Measurements from ENCODE around the gene OPN1SW.

Gene OPN1SW, protein sequence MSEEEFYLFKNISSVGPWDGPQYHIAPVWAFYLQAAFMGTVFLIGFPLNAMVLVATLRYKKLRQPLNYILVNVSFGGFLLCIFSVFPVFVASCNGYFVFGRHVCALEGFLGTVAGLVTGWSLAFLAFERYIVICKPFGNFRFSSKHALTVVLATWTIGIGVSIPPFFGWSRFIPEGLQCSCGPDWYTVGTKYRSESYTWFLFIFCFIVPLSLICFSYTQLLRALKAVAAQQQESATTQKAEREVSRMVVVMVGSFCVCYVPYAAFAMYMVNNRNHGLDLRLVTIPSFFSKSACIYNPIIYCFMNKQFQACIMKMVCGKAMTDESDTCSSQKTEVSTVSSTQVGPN

DNA sequence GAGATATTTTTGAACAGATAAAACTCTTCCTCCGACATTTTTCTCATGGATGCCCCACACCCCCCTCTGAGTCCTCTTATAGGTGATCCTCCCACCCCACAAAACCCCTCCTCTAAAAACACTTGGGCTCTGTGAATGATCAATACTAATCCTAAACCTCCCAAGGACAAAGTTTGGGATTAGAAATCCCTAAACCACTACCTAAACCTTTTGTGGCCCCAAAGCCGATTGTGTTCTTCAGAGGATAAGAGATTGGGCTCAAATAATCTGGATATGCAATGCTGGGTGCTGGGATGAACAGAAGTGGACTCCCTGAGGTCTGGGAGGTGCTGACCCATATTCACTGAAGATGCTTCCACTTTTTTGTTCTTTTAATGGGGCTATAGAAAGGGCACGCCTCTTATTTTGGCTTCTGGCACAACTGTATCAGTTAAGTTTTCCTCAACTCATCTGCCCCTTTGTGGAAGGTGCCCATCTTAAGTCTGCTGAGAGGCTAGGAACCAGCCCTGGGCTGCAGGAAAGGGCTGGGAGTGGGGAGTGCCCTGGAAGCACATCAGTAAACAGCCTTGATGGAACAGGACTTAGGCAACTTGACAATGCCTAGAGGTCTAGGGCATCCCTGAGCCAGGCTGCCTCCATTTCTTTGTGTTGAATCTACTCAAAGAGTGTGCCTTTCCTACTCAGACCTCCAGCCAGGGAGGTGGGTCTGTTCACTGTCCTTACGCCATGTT lies at the start of gene OPN1SW:
Gene OPN1SW (minus strand): TSS at position 51 of the 731 bp plus-strand sequence. CDS start 13 bp downstream, at position 38.
- Histone ChIP-seq H3K36me3 (ENCODE audit: insufficient read depth) (no peaks in the 10 kb centered on the region; the same call in 1 of the 2 replicates), H3K4me2 (no peak within 1 kb of the TSS), H4K20me1 (ENCODE audit: insufficient read depth) (no peaks in the 10 kb centered on the region), H3K9ac (no peak within 1 kb of the TSS), H3K27ac (no peak within 1 kb of the TSS), H3K27me3 (ENCODE audit: insufficient read depth, low read depth) (no peaks in the 10 kb centered on the region), H3K4me1 (ENCODE audit: low read depth, poor library complexity, severe bottlenecking) (no peaks in the 10 kb centered on the region), H3K79me2 (ENCODE audit: insufficient read depth, low read depth) (no peaks in the 10 kb centered on the region), H2AFZ (ENCODE audit: low read depth) (no peak within 1 kb of the TSS), H3K4me3 (IDR thresholded peaks at IDR 0.05; ENCODE audit: insufficient read depth, low read depth, low read length) (no peak within 1 kb of the TSS)
- TF ChIP-seq, protein P1, sequence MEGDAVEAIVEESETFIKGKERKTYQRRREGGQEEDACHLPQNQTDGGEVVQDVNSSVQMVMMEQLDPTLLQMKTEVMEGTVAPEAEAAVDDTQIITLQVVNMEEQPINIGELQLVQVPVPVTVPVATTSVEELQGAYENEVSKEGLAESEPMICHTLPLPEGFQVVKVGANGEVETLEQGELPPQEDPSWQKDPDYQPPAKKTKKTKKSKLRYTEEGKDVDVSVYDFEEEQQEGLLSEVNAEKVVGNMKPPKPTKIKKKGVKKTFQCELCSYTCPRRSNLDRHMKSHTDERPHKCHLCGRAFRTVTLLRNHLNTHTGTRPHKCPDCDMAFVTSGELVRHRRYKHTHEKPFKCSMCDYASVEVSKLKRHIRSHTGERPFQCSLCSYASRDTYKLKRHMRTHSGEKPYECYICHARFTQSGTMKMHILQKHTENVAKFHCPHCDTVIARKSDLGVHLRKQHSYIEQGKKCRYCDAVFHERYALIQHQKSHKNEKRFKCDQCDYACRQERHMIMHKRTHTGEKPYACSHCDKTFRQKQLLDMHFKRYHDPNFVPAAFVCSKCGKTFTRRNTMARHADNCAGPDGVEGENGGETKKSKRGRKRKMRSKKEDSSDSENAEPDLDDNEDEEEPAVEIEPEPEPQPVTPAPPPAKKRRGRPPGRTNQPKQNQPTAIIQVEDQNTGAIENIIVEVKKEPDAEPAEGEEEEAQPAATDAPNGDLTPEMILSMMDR (conservative IDR thresholded peaks at IDR 0.05; ENCODE audit: low read depth, low read length) = no peak

DNA sequence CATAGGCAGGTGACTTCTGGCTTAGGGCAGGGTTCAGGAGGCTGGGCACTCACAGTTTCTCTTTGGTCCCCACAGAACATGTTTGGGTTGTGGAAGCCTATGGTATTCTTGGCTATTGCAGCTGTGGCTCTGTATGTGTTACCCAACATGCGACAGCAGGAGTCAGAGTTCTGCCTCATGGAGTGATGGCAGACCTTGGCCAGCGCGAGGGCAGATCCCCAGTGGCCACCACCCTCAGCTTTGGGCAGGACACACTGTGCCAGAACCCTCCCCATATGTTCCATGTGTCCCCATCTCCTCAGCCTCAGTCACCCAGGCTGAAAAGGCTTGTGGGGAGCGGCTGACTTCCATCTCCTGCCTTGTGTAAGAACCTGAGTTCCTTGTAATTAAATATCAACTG lies 46.1 kb upstream of the OPN1SW start:
- H3K79me2 ChIP-seq (ENCODE audit: insufficient read depth, low read depth) = no peaks in the 10 kb centered on the region
- no peak overlapping the region for H3K27ac ChIP-seq
- no peak overlapping the region for H2AFZ ChIP-seq (ENCODE audit: low read depth)
- no peaks in the 10 kb centered on the region for H3K36me3 ChIP-seq (ENCODE audit: insufficient read depth)
- no peaks in the 10 kb centered on the region for H3K4me1 ChIP-seq (ENCODE audit: low read depth, poor library complexity, severe bottlenecking)
- no peaks in the 10 kb centered on the region for H3K27me3 ChIP-seq (ENCODE audit: insufficient read depth, low read depth)
- H4K20me1 ChIP-seq (ENCODE audit: insufficient read depth) = no peaks in the 10 kb centered on the region
- H3K9ac ChIP-seq = no peak overlapping the region
- TF ChIP-seq, protein P1 (conservative IDR thresholded peaks at IDR 0.05; ENCODE audit: low read depth, low read length) = no peak
- no peak overlapping the region for H3K4me3 ChIP-seq (IDR thresholded peaks at IDR 0.05; ENCODE audit: insufficient read depth, low read depth, low read length)
- H3K4me2 ChIP-seq = no peak overlapping the region

DNA sequence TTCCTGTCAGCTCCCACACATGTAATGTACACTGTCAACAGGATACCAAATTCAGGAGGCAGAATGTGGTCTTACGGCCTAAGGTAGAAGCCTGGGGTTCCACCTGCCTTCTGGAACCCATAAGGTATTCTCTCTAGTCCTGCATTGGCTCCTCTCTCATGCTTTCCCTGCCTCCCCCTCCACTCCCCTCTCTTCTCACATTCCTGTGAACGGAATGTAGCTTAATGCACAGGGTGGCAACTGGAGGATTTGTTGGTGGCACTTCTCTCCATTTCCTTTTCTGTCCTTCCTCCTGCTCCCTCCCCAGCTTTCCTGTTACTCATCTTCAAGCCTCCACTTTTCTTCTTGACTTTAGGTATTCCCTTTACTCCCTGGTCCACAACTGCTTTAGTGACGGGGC lies 43.1 kb upstream of the OPN1SW start:
- Histone ChIP-seq H3K79me2 (ENCODE audit: insufficient read depth, low read depth) (no peaks in the 10 kb centered on the region), H3K4me1 (ENCODE audit: low read depth, poor library complexity, severe bottlenecking) (no peaks in the 10 kb centered on the region), H3K4me2 (no peak overlapping the region), H3K36me3 (ENCODE audit: insufficient read depth) (no peaks in the 10 kb centered on the region), H3K4me3 (IDR thresholded peaks at IDR 0.05; ENCODE audit: insufficient read depth, low read depth, low read length) (no peak overlapping the region), H3K27me3 (ENCODE audit: insufficient read depth, low read depth) (no peaks in the 10 kb centered on the region), H2AFZ (ENCODE audit: low read depth) (no peak overlapping the region), H3K27ac (no peak overlapping the region), H4K20me1 (ENCODE audit: insufficient read depth) (no peaks in the 10 kb centered on the region), H3K9ac (no peak overlapping the region)
- TF ChIP-seq, protein P1 (conservative IDR thresholded peaks at IDR 0.05; ENCODE audit: low read depth, low read length) = no peak

DNA sequence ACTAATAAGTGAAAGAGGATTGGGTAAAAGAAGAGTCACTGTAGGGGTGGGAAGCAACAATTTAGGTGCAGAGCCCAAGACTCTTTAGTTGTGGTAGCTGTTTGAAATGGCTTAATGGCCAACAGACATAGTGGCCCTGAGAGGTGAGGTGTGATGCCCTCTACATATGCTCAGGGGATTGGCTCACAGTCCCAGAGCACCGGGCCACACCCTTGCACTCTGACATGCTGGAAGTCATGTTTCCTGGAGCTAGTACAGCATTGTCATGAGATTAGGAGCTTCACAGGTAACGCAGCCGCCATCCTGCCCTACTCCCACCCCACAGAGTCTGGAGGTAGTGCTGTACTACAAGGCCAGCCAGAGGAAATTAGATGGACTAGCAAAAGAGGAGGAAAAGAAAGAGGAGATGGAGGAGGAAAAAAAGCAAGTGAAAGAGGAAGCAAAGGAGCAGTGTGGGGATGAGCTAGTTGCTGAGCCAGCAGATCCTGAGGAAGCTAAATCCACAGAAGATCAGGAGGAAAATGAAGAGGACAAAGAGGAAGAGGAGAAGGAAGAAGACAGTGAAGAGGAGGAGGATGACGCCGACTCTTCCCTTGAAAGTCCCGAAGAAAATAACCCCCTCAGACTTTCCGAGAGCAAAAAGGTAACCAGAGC lies 39.8 kb upstream of the OPN1SW start:
- H3K36me3 ChIP-seq (ENCODE audit: insufficient read depth) = no peaks in the 10 kb centered on the region
- no peaks in the 10 kb centered on the region for H4K20me1 ChIP-seq (ENCODE audit: insufficient read depth)
- H2AFZ ChIP-seq (ENCODE audit: low read depth) = no peak overlapping the region
- TF ChIP-seq, protein P1 (conservative IDR thresholded peaks at IDR 0.05; ENCODE audit: low read depth, low read length) = no peak
- no peak overlapping the region for H3K9ac ChIP-seq
- H3K4me2 ChIP-seq = no peak overlapping the region
- no peak overlapping the region for H3K27ac ChIP-seq
- H3K4me3 ChIP-seq (IDR thresholded peaks at IDR 0.05; ENCODE audit: insufficient read depth, low read depth, low read length) = no peak overlapping the region
- H3K79me2 ChIP-seq (ENCODE audit: insufficient read depth, low read depth) = no peaks in the 10 kb centered on the region
- peaks cover 27% of the 10 kb centered on the region for H3K4me1 ChIP-seq (ENCODE audit: low read depth, poor library complexity, severe bottlenecking)
- no peaks in the 10 kb centered on the region for H3K27me3 ChIP-seq (ENCODE audit: insufficient read depth, low read depth)
